Stimulated activated naive B cell treated with anti-CD40 and anti-IgM and Interleukin-4, amounts not matched to agents 10 μg/mL and 1 μg/mL and 100 μg/mL, for 72 hours (primary cell): ENCODE results near the gene NCOA7.

ENCODE experiments used
- ATAC-seq, 2 donors: fragments of 150-1000 bp; cut with Tn5 transposase; replicated peaks; 2 replicates each; pipeline ENCODE4 v1.10.0; 2021; ENCODE audit warnings: moderate library complexity in 1 of 2
- DNase-seq: peaks from one replicate; pipeline ENCODE4 v3.0.0; 2021
- H3K27ac Mint-ChIP-seq: one replicate; pipeline ENCODE4 v1.8.0; 2022; ENCODE audit warnings: mild to moderate bottlenecking, mixed read lengths
- H3K27me3 Mint-ChIP-seq, 2 donors: one replicate each; pipeline ENCODE4 v1.8.0; 2022; ENCODE audit warnings: mixed read lengths in 2 of 2
- H3K36me3 Mint-ChIP-seq, 2 donors: one replicate each; pipeline ENCODE4 v1.8.0; 2022; ENCODE audit warnings: mixed read lengths in 2 of 2, mild to moderate bottlenecking in 1 of 2
- H3K4me1 Mint-ChIP-seq, 2 donors: one replicate each; pipeline ENCODE4 v1.8.0; 2022; ENCODE audit warnings: mixed read lengths in 2 of 2, mild to moderate bottlenecking in 1 of 2
- H3K4me3 Mint-ChIP-seq, 2 donors: one replicate each; pipeline ENCODE4 v1.8.0; 2022; ENCODE audit warnings: mild to moderate bottlenecking in 2 of 2, mixed read lengths in 2 of 2, moderate library complexity in 1 of 2
- H3K9me3 Mint-ChIP-seq, 2 donors: one replicate each; pipeline ENCODE4 v1.8.0; 2022; ENCODE audit warnings: mixed read lengths in 2 of 2, mild to moderate bottlenecking in 1 of 2

NCOA7 gene

DNA sequence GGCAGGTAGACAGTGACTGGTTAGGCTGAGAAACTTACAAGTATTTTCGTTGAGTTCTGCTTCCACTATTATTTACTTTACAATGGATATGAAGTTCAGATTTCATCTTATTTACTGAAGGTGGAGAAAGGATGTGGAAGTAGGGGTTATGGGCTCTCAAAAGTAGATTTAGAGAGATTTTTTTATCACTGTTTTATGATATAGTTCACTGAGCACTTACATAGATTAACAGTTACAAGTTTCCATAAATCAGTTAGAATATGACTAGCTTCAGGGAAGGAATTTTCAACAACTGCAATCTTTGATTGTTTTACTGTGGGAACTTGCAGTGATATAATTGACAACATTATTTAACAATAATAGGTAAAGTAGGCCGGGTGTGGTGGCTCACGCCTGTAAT, 188.3 kb downstream of the NCOA7 start:
- ATAC-seq, result no peak
- Mint-ChIP-seq H3K27me3 (no peaks in the 10 kb centered on the region), H3K27ac (no peak overlapping the region), H3K4me1 (peaks cover 2 to 5% of the 10 kb centered on the region in 2 donors), H3K4me3 (no peak overlapping the region), H3K9me3 (no peaks in the 10 kb centered on the region), H3K36me3 (peaks cover 0 to 9% of the 10 kb centered on the region in 2 donors)
- no peak for DNase-seq
